Measurements from ENCODE around the gene BRF1.

DNA sequence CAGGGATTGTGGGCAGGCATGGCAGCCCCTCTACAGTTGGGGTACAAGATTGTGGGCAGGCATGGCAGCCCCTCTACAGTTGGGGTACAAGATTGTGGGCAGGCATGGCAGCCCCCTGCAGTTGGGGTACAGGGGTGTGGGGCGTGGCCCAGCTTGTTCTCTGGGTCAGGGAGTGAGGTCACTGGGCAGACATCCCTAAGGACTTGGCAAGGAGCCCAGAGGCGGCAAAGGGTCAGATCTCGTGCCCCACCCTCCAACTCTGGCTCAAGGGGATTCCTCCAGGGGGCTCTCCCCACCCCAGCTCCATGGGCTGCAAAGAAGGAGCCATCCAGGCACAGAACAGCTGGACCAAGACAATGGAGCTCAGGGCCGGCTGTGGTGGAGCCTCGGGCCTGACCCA, 93.9 kb downstream of the BRF1 start:
- TF ChIP-seq RNF2 (IDR thresholded peaks at IDR 0.05; ENCODE audit: borderline replicate concordance, low read depth, low read length, missing control alignments, poor library complexity, severe bottlenecking) (no peak), SIRT6 (IDR thresholded peaks at IDR 0.05; ENCODE audit: low read length) (no peak), YY1 (IDR thresholded peaks at IDR 0.05; ENCODE audit: low read depth, low read length) (no peak), NRF1 (IDR thresholded peaks at IDR 0.05; ENCODE audit: low read depth, low read length) (no peak), CEBPB (IDR thresholded peaks at IDR 0.05; ENCODE audit: low read depth, low read length) (no peak), POLR2AphosphoS5 (IDR thresholded peaks at IDR 0.05; ENCODE audit: low read depth, low read length) (no peak), EZH2 (IDR thresholded peaks at IDR 0.05; ENCODE audit: low read depth, low read length, severe bottlenecking) (no peak), BRCA1 (IDR thresholded peaks at IDR 0.05; ENCODE audit: low read depth, low read length) (no peak), POLR2A (IDR thresholded peaks at IDR 0.05; ENCODE audit: control extremely low read depth in 1 of 2, low read depth in 2 of 2, low read length in 2 of 2) (no peak), TAF1 (IDR thresholded peaks at IDR 0.05; ENCODE audit: low read depth, low read length) (no peak), SUZ12 (IDR thresholded peaks at IDR 0.05; ENCODE audit: low read length) (no peak), SAP30 (IDR thresholded peaks at IDR 0.05; ENCODE audit: insufficient read depth, insufficient replicate concordance, low read length) (no peak)
- TF ChIP-seq, protein P1, sequence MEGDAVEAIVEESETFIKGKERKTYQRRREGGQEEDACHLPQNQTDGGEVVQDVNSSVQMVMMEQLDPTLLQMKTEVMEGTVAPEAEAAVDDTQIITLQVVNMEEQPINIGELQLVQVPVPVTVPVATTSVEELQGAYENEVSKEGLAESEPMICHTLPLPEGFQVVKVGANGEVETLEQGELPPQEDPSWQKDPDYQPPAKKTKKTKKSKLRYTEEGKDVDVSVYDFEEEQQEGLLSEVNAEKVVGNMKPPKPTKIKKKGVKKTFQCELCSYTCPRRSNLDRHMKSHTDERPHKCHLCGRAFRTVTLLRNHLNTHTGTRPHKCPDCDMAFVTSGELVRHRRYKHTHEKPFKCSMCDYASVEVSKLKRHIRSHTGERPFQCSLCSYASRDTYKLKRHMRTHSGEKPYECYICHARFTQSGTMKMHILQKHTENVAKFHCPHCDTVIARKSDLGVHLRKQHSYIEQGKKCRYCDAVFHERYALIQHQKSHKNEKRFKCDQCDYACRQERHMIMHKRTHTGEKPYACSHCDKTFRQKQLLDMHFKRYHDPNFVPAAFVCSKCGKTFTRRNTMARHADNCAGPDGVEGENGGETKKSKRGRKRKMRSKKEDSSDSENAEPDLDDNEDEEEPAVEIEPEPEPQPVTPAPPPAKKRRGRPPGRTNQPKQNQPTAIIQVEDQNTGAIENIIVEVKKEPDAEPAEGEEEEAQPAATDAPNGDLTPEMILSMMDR (IDR thresholded peaks at IDR 0.05; ENCODE audit: control extremely low read depth in 1 of 3, insufficient read depth in 1 of 3, low read depth in 1 of 3, low read length in 3 of 3), result no peak
